ENCODE results near the gene OR10T2.
"Not testable (repeated sequence)": the region's sequence is repeated elsewhere in the genome, so short reads cannot be mapped to it uniquely, and the experiment has no call there.

OR10T2 gene
- 0 to 0.33 (median 0) reads per million in 17 experiments for total RNA-seq

- DNase-seq = no peak
Measured at GRCh38 chr1:158398818-158399514, at the start of gene OR10T2. Gene OR10T2, minus strand, starts transcription at chr1:158399466. Its CDS starts 0 bp downstream, at chr1:158399466.

GRCh38 chr1:158445376-158445775 is 46.1 kb upstream of the OR10T2 start:
- no peak for DNase-seq

- peak; percentile 48 to 78 (median 64) for DNase-seq
Measured at GRCh38 chr1:158434741-158435140, 35.5 kb upstream of the OR10T2 start.

GRCh38 chr1:158430163-158430562 is 30.9 kb upstream of the OR10T2 start:
- DNase-seq = peak; percentile 32 to 82 (median 64)

- DNase-seq = no peak
Measured at GRCh38 chr1:158426137-158426536, 26.9 kb upstream of the OR10T2 start, which contains the start of gene OR10K2. Gene OR10K2, minus strand, starts transcription at chr1:158426237. Its CDS starts 5,371 bp downstream, at chr1:158420866.

GRCh38 chr1:158425027-158425426 is 25.8 kb upstream of the OR10T2 start:
- DNase-seq = peak in 2 of 4 experiments; percentile 23 to 32

GRCh38 chr1:158422212-158422611 is 22.9 kb upstream of the OR10T2 start:
- DNase-seq = no peak

- peak in 2 of 4 experiments; percentile 37 to 40 for DNase-seq
Measured at GRCh38 chr1:158417586-158417985, 18.3 kb upstream of the OR10T2 start.

- no peak for DNase-seq
Measured at GRCh38 chr1:158414651-158415345, 15.5 kb upstream of the OR10T2 start.

- no peak for DNase-seq
Measured at GRCh38 chr1:158407092-158407491, 7.8 kb upstream of the OR10T2 start.

GRCh38 chr1:158400871-158401270 is 1.6 kb upstream of the OR10T2 start:
- DNase-seq = no peak

GRCh38 chr1:158396646-158397045 is 2.6 kb downstream of the OR10T2 start:
- DNase-seq = no peak

GRCh38 chr1:158393476-158393875 is 5.8 kb downstream of the OR10T2 start:
- no peak for DNase-seq

GRCh38 chr1:158391099-158391498 is 8.2 kb downstream of the OR10T2 start:
- peak in 2 of 4 experiments; percentile 3 to 15 for DNase-seq

- DNase-seq = no peak
Measured at GRCh38 chr1:158390331-158390730, 8.9 kb downstream of the OR10T2 start.

GRCh38 chr1:158374860-158375259 is 24.4 kb downstream of the OR10T2 start:
- peak in 2 of 4 experiments; percentile 30 to 50 for DNase-seq

- not testable (repeated sequence) for DNase-seq
Measured at GRCh38 chr1:158374101-158374500, 25.2 kb downstream of the OR10T2 start.

GRCh38 chr1:158371188-158371953 is 27.9 kb downstream of the OR10T2 start:
- DNase-seq = no peak

GRCh38 chr1:158366783-158367182 is 32.5 kb downstream of the OR10T2 start:
- no peak for DNase-seq

- DNase-seq = no peak
Measured at GRCh38 chr1:158362941-158363340, 36.3 kb downstream of the OR10T2 start.

- no peak for DNase-seq
Measured at GRCh38 chr1:158362482-158362881, 36.8 kb downstream of the OR10T2 start.

- DNase-seq = no peak
Measured at GRCh38 chr1:158357441-158357840, 41.8 kb downstream of the OR10T2 start.

GRCh38 chr1:158356616-158357015 is 42.6 kb downstream of the OR10T2 start:
- DNase-seq = no peak
